ENCODE results near the gene MTMR1. TPM values are rescaled to one million over a fixed set of nuclear protein-coding genes. Genes with fewer than 3 reads are reported as not detected.

Gene MTMR1
- total RNA-seq, 1 donor from 2014 or later = 18.3 TPM

GRCh38 chrX:150676221-150676620, 17.0 kb upstream of the MTMR1 start:
- DNase-seq (ENCODE audit: low read depth, low spot score) = no peak
- no peak for TF ChIP-seq CTCF (conservative IDR thresholded peaks at IDR 0.05)
- Mint-ChIP-seq H3K27ac (ENCODE audit: unreplicated experiment) (no peak overlapping the region), H3K9me3 (peaks cover 3% of the 10 kb centered on the region), H3K4me3 (no peak overlapping the region), H3K27me3 (ENCODE audit: low read depth) (no peaks in the 10 kb centered on the region), H3K4me1 (no peaks in the 10 kb centered on the region), H3K36me3 (ENCODE audit: low read depth) (no peaks in the 10 kb centered on the region)

GRCh38 chrX:150680974-150681373, 12.2 kb upstream of the MTMR1 start:
- no peaks in the 10 kb centered on the region for H3K36me3 Mint-ChIP-seq (ENCODE audit: low read depth)
- peak; percentile 54 for TF ChIP-seq CTCF (conservative IDR thresholded peaks at IDR 0.05)
- peaks cover 5% of the 10 kb centered on the region for H3K9me3 Mint-ChIP-seq
- no peaks in the 10 kb centered on the region for H3K4me1 Mint-ChIP-seq
- no peak for DNase-seq (ENCODE audit: low read depth, low spot score)
- H3K27ac Mint-ChIP-seq (ENCODE audit: unreplicated experiment) = no peak overlapping the region
- no peaks in the 10 kb centered on the region for H3K27me3 Mint-ChIP-seq (ENCODE audit: low read depth)
- H3K4me3 Mint-ChIP-seq = no peak overlapping the region

DNA sequence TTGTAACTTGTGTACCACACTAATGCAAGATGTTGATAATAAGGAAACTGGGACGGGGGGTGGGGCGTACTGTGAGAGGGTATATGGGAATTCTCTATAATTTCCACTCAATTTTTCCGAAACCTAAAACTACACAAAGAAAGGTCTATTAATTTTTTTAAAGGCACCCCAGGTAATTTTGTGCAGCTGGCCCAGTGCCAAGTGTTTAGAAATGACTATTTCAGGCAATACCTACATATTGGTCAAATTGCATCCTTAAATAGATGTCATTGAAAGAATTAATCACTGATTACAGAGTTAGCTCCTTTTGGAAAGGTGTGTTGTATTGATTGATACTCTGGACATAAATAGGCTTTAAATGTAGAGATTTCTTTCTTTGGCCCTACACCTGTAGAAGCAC, 10.1 kb upstream of the MTMR1 start:
- Mint-ChIP-seq H3K4me1 (no peaks in the 10 kb centered on the region), H3K4me3 (no peak overlapping the region), H3K36me3 (ENCODE audit: low read depth) (no peaks in the 10 kb centered on the region)

GRCh38 chrX:150683536-150684146, 9.6 kb upstream of the MTMR1 start:
- no peak overlapping the region for H3K27ac Mint-ChIP-seq (ENCODE audit: unreplicated experiment)
- H3K4me3 Mint-ChIP-seq = no peak overlapping the region
- no peaks in the 10 kb centered on the region for H3K36me3 Mint-ChIP-seq (ENCODE audit: low read depth)
- TF ChIP-seq CTCF (conservative IDR thresholded peaks at IDR 0.05) = peak; percentile 67
- DNase-seq (ENCODE audit: low read depth, low spot score) = no peak
- H3K4me1 Mint-ChIP-seq = no peaks in the 10 kb centered on the region
- H3K27me3 Mint-ChIP-seq (ENCODE audit: low read depth) = no peaks in the 10 kb centered on the region
- H3K9me3 Mint-ChIP-seq = peaks cover 9% of the 10 kb centered on the region

More for the DNA sequence above, 10.1 kb upstream of the MTMR1 start:
- Mint-ChIP-seq H3K27ac (ENCODE audit: unreplicated experiment) (no peak overlapping the region), H3K27me3 (ENCODE audit: low read depth) (no peaks in the 10 kb centered on the region), H3K9me3 (peaks cover 5% of the 10 kb centered on the region)
- DNase-seq (ENCODE audit: low read depth, low spot score) = no peak
- TF ChIP-seq CTCF (conservative IDR thresholded peaks at IDR 0.05) = no peak

GRCh38 chrX:150688911-150689451, 4.2 kb upstream of the MTMR1 start:
- DNase-seq (ENCODE audit: low read depth, low spot score) = no peak
- Mint-ChIP-seq H3K4me1 (peaks cover 5% of the 10 kb centered on the region), H3K27ac (ENCODE audit: unreplicated experiment) (no peak overlapping the region), H3K4me3 (no peak overlapping the region), H3K9me3 (peaks cover 10% of the 10 kb centered on the region), H3K27me3 (ENCODE audit: low read depth) (no peaks in the 10 kb centered on the region), H3K36me3 (ENCODE audit: low read depth) (peaks cover 5% of the 10 kb centered on the region)
- TF ChIP-seq CTCF (conservative IDR thresholded peaks at IDR 0.05) = no peak
